ENCODE data around the gene ZNF605. TPM values are rescaled to one million over a fixed set of nuclear protein-coding genes. Genes with fewer than 3 reads are reported as not detected.
A peak's percentile ranks its signal among the peaks of the same experiment; 100 is the strongest.
"Not testable (repeated sequence)": the region's sequence is repeated elsewhere in the genome, so short reads cannot be mapped to it uniquely, and the experiment has no call there.

ZNF605 gene
- total RNA-seq = 12.9 TPM
- long read RNA-seq, partial matches to known transcripts = 0 of 10 reads
- long read RNA-seq, other reads (novel, unspliced or antisense) = 8 of 10 reads

DNA sequence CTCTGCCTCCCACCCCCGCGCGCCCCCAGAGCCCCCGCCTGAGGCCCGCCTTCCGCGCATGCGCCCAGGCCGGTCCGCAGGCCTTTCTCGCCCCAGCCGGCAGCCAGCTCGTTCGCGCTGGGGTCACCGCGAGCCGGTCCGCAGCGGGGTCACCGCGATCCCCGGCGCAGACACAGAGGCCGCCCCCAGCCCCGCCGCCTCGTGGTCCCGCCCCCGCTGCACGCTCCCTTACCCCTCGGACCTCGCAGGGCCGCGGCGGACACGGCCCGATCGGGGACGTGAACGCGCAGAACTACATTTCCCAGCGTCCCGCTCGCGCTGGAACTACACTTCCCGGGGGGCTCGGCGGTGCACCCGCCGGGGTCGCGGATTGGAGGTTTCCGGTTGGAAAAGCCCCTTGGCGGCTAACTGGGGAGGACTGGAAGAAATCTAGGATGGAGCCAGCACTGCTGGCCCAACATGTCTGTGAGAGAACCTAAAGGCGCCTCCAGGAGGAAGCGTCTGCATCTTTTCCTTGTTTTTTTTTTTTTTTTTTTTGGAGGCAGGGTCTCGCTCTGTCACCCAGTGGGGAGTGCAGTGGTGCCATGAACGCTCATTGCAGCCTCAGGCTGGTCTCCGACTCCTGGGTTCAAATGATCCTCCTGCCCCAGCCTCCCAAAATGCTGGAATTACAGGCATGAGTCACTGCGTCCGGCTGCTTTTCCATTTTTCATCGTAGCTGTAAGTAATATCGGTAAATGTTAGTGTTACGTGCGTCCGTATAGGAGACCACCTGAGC is at the start of gene ZNF605:
Gene ZNF605 (minus strand): TSS at position 296 of the 778 bp plus-strand sequence. CDS start 10,671 bp downstream, outside the sequence.
- TF ChIP-seq, protein P1, sequence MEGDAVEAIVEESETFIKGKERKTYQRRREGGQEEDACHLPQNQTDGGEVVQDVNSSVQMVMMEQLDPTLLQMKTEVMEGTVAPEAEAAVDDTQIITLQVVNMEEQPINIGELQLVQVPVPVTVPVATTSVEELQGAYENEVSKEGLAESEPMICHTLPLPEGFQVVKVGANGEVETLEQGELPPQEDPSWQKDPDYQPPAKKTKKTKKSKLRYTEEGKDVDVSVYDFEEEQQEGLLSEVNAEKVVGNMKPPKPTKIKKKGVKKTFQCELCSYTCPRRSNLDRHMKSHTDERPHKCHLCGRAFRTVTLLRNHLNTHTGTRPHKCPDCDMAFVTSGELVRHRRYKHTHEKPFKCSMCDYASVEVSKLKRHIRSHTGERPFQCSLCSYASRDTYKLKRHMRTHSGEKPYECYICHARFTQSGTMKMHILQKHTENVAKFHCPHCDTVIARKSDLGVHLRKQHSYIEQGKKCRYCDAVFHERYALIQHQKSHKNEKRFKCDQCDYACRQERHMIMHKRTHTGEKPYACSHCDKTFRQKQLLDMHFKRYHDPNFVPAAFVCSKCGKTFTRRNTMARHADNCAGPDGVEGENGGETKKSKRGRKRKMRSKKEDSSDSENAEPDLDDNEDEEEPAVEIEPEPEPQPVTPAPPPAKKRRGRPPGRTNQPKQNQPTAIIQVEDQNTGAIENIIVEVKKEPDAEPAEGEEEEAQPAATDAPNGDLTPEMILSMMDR (IDR thresholded peaks at IDR 0.05; ENCODE audit: borderline replicate concordance) = peak; percentile 13
- Histone ChIP-seq H3K27ac (replicated peaks) (peak within 1 kb of the TSS; percentile 97), H3K4me3 (peak within 1 kb of the TSS; percentile 89), H3K27me3 (ENCODE audit: low read depth) (no peaks in the 10 kb centered on the region), H3K9me3 (replicated peaks) (peaks cover 26% of the 10 kb centered on the region), H3K4me1 (peaks cover 31% of the 10 kb centered on the region), H3K36me3 (peaks cover 9% of the 10 kb centered on the region)
- intact Hi-C loops (cut with micrococcal nuclease) = no loop called here
- peak; percentile 92 for DNase-seq

DNA sequence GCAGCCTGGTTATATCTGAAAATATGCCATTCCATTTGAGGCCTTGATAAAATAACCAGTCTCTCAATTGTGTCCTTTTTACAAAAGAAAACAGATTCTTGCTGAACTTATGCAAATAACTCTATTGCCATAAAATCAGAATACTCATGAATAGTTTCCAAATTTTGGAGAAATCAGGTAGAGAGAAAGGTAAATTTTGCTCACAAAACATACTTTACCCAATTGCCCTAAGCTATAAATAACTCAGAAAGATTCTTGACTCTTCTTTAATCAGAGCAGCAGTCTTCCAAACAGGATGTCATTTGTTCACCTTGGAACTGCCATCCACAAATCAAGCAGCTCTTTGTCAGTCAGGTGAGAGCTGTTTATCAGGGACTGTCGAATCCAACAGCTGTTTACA is 42.6 kb upstream of the ZNF605 start:
- no peaks in the 10 kb centered on the region for H3K27me3 ChIP-seq (ENCODE audit: low read depth)
- TF ChIP-seq, protein P1 (IDR thresholded peaks at IDR 0.05; ENCODE audit: borderline replicate concordance) = no peak
- intact Hi-C loops (cut with micrococcal nuclease) = no loop called here
- no peak for DNase-seq
- H3K9me3 ChIP-seq (replicated peaks) = peaks cover 100% of the 10 kb centered on the region
- H3K27ac ChIP-seq (replicated peaks) = no peak overlapping the region
- no peaks in the 10 kb centered on the region for H3K4me1 ChIP-seq
- H3K36me3 ChIP-seq = peaks cover 80% of the 10 kb centered on the region
- no peak overlapping the region for H3K4me3 ChIP-seq

DNA sequence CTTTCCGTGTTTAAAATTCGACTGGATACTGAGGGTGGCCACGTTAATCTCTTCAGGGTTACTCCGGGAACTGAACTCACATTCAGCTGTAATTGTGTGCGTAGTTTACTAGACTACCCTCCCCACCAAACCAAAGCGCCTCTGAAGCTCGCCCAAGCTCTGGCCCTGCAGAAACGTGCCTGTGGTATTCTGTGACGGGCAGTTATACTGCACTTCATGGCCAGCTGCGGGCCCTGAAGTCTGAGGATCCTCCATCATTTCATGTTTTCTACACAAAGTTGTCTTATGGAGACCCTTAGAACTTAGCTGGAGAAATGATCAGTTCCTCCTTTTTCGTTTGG is 30.7 kb upstream of the ZNF605 start:
- peaks cover 37% of the 10 kb centered on the region for H3K9me3 ChIP-seq (replicated peaks)
- H3K36me3 ChIP-seq = peaks cover 28% of the 10 kb centered on the region
- no peak for DNase-seq
- H3K27me3 ChIP-seq (ENCODE audit: low read depth) = no peaks in the 10 kb centered on the region
- TF ChIP-seq, protein P1 (IDR thresholded peaks at IDR 0.05; ENCODE audit: borderline replicate concordance) = no peak
- H3K4me3 ChIP-seq = peak overlapping the region; percentile 91
- H3K27ac ChIP-seq (replicated peaks) = peak overlapping the region; percentile 88
- H3K4me1 ChIP-seq = peaks cover 26% of the 10 kb centered on the region
- intact Hi-C loops (cut with micrococcal nuclease) = no loop called here

DNA sequence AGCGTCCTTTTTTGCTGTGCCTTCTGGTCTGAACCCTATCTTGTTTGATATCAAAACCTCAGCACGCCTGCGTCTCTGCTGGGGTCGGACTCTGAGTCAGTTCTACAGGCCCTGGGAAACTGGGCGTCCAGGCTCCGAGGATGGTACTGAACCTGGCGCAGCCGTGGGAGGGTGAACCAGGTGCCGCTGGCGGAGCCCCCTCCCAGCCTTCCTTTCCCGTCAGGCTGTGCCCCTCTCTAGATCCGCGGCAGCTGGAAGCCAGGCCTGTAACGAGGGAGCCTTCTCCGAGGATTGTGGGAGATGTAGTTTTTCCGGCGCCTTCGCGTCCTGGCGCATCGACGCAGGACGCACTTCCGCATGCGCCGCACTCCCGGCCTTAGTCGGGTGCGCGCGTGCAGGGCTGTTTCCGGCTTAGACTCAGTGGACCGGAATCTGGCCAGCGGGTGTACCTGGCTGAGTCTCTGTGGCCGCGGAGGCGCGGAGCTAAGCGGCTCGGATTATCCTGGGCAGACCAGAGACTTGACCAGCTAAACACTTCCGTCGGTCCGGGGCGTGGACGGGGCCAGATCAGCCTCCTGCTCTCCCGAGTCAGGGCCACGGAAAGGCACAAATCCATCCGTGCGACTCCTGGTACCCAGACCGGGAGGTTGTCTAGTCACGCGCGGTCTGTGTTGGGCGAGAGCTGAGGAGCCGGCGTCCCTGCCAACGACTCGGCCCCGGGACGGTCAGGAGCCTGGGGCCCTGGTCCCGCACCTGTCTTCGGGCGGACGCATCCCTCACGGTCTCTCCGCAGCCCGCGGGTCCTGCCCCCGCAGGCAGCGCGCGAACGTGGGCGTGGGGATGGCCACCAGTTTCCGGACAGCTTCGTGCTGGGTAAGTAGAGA is 30.1 kb upstream of the ZNF605 start, which contains the start of gene ZNF26:
Gene ZNF26 (plus strand): TSS at position 367 of the 884 bp plus-strand sequence. CDS start 474 bp downstream, at position 841.
- Histone ChIP-seq H3K36me3 (peaks cover 28% of the 10 kb centered on the region), H3K4me1 (peaks cover 26% of the 10 kb centered on the region), H3K9me3 (replicated peaks) (peaks cover 31% of the 10 kb centered on the region), H3K27ac (replicated peaks) (peak within 1 kb of the TSS; percentile 88), H3K27me3 (ENCODE audit: low read depth) (no peaks in the 10 kb centered on the region), H3K4me3 (peak within 1 kb of the TSS; percentile 91)
- peak; percentile 89 for DNase-seq
- TF ChIP-seq, protein P1 (IDR thresholded peaks at IDR 0.05; ENCODE audit: borderline replicate concordance) = no peak
- intact Hi-C loops (cut with micrococcal nuclease) = no loop called here

DNA sequence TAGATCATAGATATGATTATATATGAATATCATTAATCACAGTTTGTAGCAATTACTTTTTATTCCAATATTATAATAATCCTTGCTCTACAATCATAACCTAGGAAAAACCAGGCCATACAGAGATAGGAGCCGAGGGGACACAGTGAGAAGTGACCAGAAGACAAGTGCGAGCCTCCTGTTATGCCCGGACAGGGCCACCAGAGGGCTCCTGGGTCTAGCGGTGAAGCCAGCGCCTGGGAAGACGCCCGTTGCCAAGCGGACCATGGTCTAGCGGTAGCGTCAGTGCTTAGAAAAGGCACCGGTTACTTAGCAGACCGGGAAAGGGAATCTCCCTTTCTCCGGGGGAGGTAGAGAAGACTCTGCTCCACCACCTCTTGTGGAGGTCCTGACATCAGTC is 20.8 kb upstream of the ZNF605 start:
- H3K4me1 ChIP-seq; H3K27me3 ChIP-seq (ENCODE audit: low read depth); H3K4me3 ChIP-seq; H3K36me3 ChIP-seq; intact Hi-C loops (cut with micrococcal nuclease); H3K27ac ChIP-seq (replicated peaks): not testable (repeated sequence)
- TF ChIP-seq, protein P1 (IDR thresholded peaks at IDR 0.05; ENCODE audit: borderline replicate concordance) = peak; percentile 64
- DNase-seq = peak; percentile 46
- peaks cover 23% of the 10 kb centered on the region for H3K9me3 ChIP-seq (replicated peaks)
